GM12878 (cell line): ENCODE results near the gene DEXI. TPM values are rescaled to one million over a fixed set of nuclear protein-coding genes. Genes with fewer than 3 reads are reported as not detected.

ENCODE experiments used
- BCL3 ChIP-seq: IDR thresholded peaks from 2 replicates; pipeline ENCODE4 v1.6.1; 2011; ENCODE audit warnings: borderline replicate concordance, low read depth, mild to moderate bottlenecking, moderate library complexity, low read length; ENCODE audit not compliant: insufficient read depth, poor library complexity, severe bottlenecking
- CBFB ChIP-seq: IDR thresholded peaks from 2 replicates; pipeline ENCODE4 v1.6.1; 2016; ENCODE audit warnings: antibody characterized with exemption, low read depth
- CBX5 ChIP-seq: sonication (generic); IDR thresholded peaks from 2 replicates; pipeline ENCODE4 v1.6.1; 2016; ENCODE audit warnings: low read depth, moderate library complexity, mild to moderate bottlenecking, inconsistent platforms
- E2F4 ChIP-seq: IDR thresholded peaks from 2 replicates; pipeline ENCODE4 v1.6.1; 2012; ENCODE audit warnings: low read depth, low read length, improper control_type of control experiment
- ETV6 ChIP-seq, 2 experiments: fragments of 450-650 bp in 1 of 2; IDR thresholded peaks in 1 of 2; conservative IDR thresholded peaks in 1 of 2; 2 replicates each; pipeline ENCODE4 v1.6.1; 2014; ENCODE audit warnings: antibody characterized with exemption in 1 of 2, borderline replicate concordance in 1 of 2, low read depth in 1 of 2, mild to moderate bottlenecking in 1 of 2, moderate library complexity in 1 of 2
- MAX ChIP-seq: IDR thresholded peaks from 2 replicates; pipeline ENCODE4 v1.6.1; 2012; ENCODE audit warnings: low read depth, low read length, improper control_type of control experiment
- MEF2A ChIP-seq: IDR thresholded peaks from 2 replicates; pipeline ENCODE4 v1.6.1; 2011; ENCODE audit warnings: low read depth, mild to moderate bottlenecking, low read length, moderate library complexity; ENCODE audit not compliant: insufficient read depth
- MYC ChIP-seq: IDR thresholded peaks from 2 replicates; pipeline ENCODE4 v1.6.1; 2011; ENCODE audit warnings: mild to moderate bottlenecking, low read length, moderate library complexity, inconsistent platforms; ENCODE audit not compliant: insufficient read depth, insufficient replicate concordance, insufficient read length, severe bottlenecking
- NBN ChIP-seq: fragments of 450-650 bp; IDR thresholded peaks from 2 replicates; pipeline ENCODE4 v1.6.1; 2016
- PAX5 ChIP-seq: IDR thresholded peaks from 2 replicates; pipeline ENCODE4 v1.6.1; 2011; ENCODE audit warnings: low read depth, low read length, borderline replicate concordance
- PAX8 ChIP-seq: fragments of 450-650 bp; IDR thresholded peaks from 2 replicates; pipeline ENCODE4 v1.6.1; 2017; ENCODE audit warnings: mild to moderate bottlenecking, moderate library complexity
- PKNOX1 ChIP-seq: fragments of 450-650 bp; IDR thresholded peaks from 2 replicates; pipeline ENCODE4 v1.6.1; 2016; ENCODE audit warnings: mild to moderate bottlenecking
- POLR2A ChIP-seq: IDR thresholded peaks from 2 replicates; pipeline ENCODE4 v1.6.1; 2011; ENCODE audit warnings: low read depth, mild to moderate bottlenecking, low read length
- POLR2AphosphoS5 ChIP-seq: IDR thresholded peaks from 2 replicates; pipeline ENCODE4 v1.6.1; 2011; ENCODE audit warnings: mild to moderate bottlenecking, low read length, inconsistent platforms
- POU2F2 ChIP-seq: IDR thresholded peaks from 3 replicates; pipeline ENCODE4 v1.6.1; 2011; ENCODE audit warnings: low read depth, mild to moderate bottlenecking, low read length, borderline replicate concordance
- RB1 ChIP-seq: fragments of 450-650 bp; formaldehyde crosslinking; IDR thresholded peaks from 2 replicates; pipeline ENCODE4 v1.6.1; 2017; ENCODE audit warnings: mild to moderate bottlenecking, borderline replicate concordance
- RFX5 ChIP-seq: IDR thresholded peaks from 2 replicates; pipeline ENCODE4 v1.6.1; 2011; ENCODE audit warnings: low read depth, low read length, improper control_type of control experiment
- STAT3 ChIP-seq: IDR thresholded peaks from 2 replicates; pipeline ENCODE4 v1.6.1; 2011; ENCODE audit warnings: low read depth, low read length, improper control_type of control experiment
- SUZ12 ChIP-seq: fragments of 200-600 bp; sonication (generic); IDR thresholded peaks from one replicate; pipeline ENCODE4 v1.6.1; 2018; ENCODE audit warnings: antibody characterized with exemption, mild to moderate bottlenecking; ENCODE audit not compliant: unreplicated experiment
- TCF7 ChIP-seq: IDR thresholded peaks from 2 replicates; pipeline ENCODE4 v1.6.1; 2014; ENCODE audit warnings: antibody characterized with exemption, borderline replicate concordance
- YY1 ChIP-seq: IDR thresholded peaks from 2 replicates; pipeline ENCODE4 v1.6.1; 2011; ENCODE audit warnings: low read depth, mild to moderate bottlenecking, low read length
- ZNF217 ChIP-seq: fragments of 450-650 bp; IDR thresholded peaks from 2 replicates; pipeline ENCODE4 v1.6.1; 2017; ENCODE audit warnings: antibody characterized with exemption, mild to moderate bottlenecking
- ZNF384 ChIP-seq: IDR thresholded peaks from 2 replicates; pipeline ENCODE4 v1.6.1; 2012; ENCODE audit warnings: low read depth, mild to moderate bottlenecking, low read length, improper control_type of control experiment, borderline replicate concordance
- polyA plus RNA-seq, 11 experiments: library from polyadenylated mRNA; depleted of rRNA in 4 of 11; unstranded in 6 of 11; stranded (reverse) in 5 of 11; fragments of >200 nt; fragmentation: Nextera tagmentation in 4 of 11; fragmentation: Illumina TruSeq in 1 of 11; extraction: Ambion mirVana in 4 of 11; extraction: Trizol in 1 of 11; gene quantifications; 1 replicate in 1 of 11; 2 replicates in 10 of 11; pipeline versions ENCODE4 v1.2.1 to v1.2.3, GENCODE V29; 2011 to 2016; ENCODE audit warnings: inconsistent platforms in 2 of 11, missing spikeins in 2 of 11, low read depth in 1 of 11
- total RNA-seq, 4 experiments: library from RNA; depleted of rRNA in 3 of 4; stranded (reverse); fragments of >200 nt in 3 of 4; fragmentation: Illumina TruSeq in 1 of 4; extraction: Trizol in 1 of 4; gene quantifications; 2 replicates each; pipeline versions ENCODE4 v1.2.1 to v1.2.3, GENCODE V29; 2013 to 2021
- TF ChIP-seq, protein P1 (sequence below): IDR thresholded peaks from 2 replicates; pipeline ENCODE4 v1.6.1; 2011; ENCODE audit warnings: low read depth, mild to moderate bottlenecking, low read length, moderate library complexity, borderline replicate concordance; ENCODE audit errors: extremely low read depth
- TF ChIP-seq, protein P2 (sequence below): IDR thresholded peaks from 2 replicates; pipeline ENCODE4 v1.6.1; 2011; ENCODE audit warnings: borderline replicate concordance, low read depth, mild to moderate bottlenecking, moderate library complexity, mixed read lengths, low read length; ENCODE audit not compliant: insufficient read depth; ENCODE audit errors: extremely low read length

The DEXI gene
- total and polyA plus RNA-seq, 10 of the 15 experiments (the other 5 are each of a cell fraction or from before 2014, with no cell fraction given), result 1.4 to 26.3 (median 18.4) TPM

GRCh38 chr16:10965440-10966061 lies 23.3 kb upstream of the DEXI start (continued):
- TF ChIP-seq BCL3, result peak; percentile 90
- TF ChIP-seq RFX5, result no peak
- peak in 1 of 2 experiments; percentile 44; a peak in 1 of 4 replicates for TF ChIP-seq ETV6 (conservative IDR thresholded peaks at IDR 0.05 in 1 of 2, IDR thresholded peaks at IDR 0.05 in 1 of 2; ENCODE audit: borderline replicate concordance in 1 of 2, low read depth in 1 of 2)
- TF ChIP-seq TCF7, result peak; percentile 32; the same call in 1 of the 2 replicates
- peak; percentile 41; the same call in 1 of the 2 replicates for TF ChIP-seq MEF2A
- peak; percentile 33; the same call in 1 of the 2 replicates for TF ChIP-seq RB1
- TF ChIP-seq POLR2A, result peak; percentile 41; the same call in 1 of the 2 replicates
- 0 out of 2 replicates have a peak, but pooled peaks have one; percentile 6 for TF ChIP-seq ZNF384
- TF ChIP-seq SUZ12, result no peak
- TF ChIP-seq PAX5, result peak; percentile 97
- TF ChIP-seq POLR2AphosphoS5, result peak; percentile 58
- TF ChIP-seq CBFB, result peak; percentile 96
- no peak for TF ChIP-seq E2F4
- TF ChIP-seq MAX, result no peak
- 0 out of 2 replicates have a peak, but pooled peaks have one; percentile 65 for TF ChIP-seq NBN
- peak; percentile 81; the same call in 2 of the 3 replicates for TF ChIP-seq POU2F2
- TF ChIP-seq, protein P1, sequence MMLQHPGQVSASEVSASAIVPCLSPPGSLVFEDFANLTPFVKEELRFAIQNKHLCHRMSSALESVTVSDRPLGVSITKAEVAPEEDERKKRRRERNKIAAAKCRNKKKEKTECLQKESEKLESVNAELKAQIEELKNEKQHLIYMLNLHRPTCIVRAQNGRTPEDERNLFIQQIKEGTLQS, result no peak
- TF ChIP-seq PKNOX1, result peak; percentile 91
- TF ChIP-seq CBX5, result peak; percentile 62; the same call in 1 of the 2 replicates
- TF ChIP-seq PAX8, result no peak
- TF ChIP-seq STAT3, result peak; percentile 96; the same call in 1 of the 2 replicates
- no peak for TF ChIP-seq MYC
- peak; percentile 70 for TF ChIP-seq ZNF217
- TF ChIP-seq YY1, result no peak; the same call in 1 of the 2 replicates
- TF ChIP-seq, protein P2, sequence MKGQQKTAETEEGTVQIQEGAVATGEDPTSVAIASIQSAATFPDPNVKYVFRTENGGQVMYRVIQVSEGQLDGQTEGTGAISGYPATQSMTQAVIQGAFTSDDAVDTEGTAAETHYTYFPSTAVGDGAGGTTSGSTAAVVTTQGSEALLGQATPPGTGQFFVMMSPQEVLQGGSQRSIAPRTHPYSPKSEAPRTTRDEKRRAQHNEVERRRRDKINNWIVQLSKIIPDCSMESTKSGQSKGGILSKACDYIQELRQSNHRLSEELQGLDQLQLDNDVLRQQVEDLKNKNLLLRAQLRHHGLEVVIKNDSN, result no peak
